A549 (cell line): Measurements from ENCODE around the gene CYFIP2. TPM values are rescaled to one million over a fixed set of nuclear protein-coding genes. Genes with fewer than 3 reads are reported as not detected.

Experiments used
- ATAC-seq, 2 experiments: fragments of 200-7000 bp in 1 of 2; fragments of >200 bp in 1 of 2; cut with Nextera tagmentation in 1 of 2; cut with Tn5 transposase in 1 of 2; 3 replicates each; pipeline versions ENCODE4 v1.8.0 to v1.9.1; 2018 to 2020; ENCODE audit warnings: mild to moderate bottlenecking in 1 of 2, moderate library complexity in 1 of 2
- CTCF ChIA-PET: fragments of 300-600 bp; sonication (Branson Sonifier 250); formaldehyde crosslinking; extraction: SDS; loops from one replicate; lab custom pipeline; 2021; ENCODE audit warnings: antibody characterized with exemption, inconsistent platforms; lab: Yijun Ruan, JAX
- POLR2A ChIA-PET: fragments of 350-600 bp; formaldehyde crosslinking; extraction: SDS; loops from one replicate; lab custom pipeline; 2021; ENCODE audit warnings: antibody characterized with exemption, inconsistent platforms; lab: Yijun Ruan, JAX
- DNase-seq, 2 experiments: peaks; one replicate each; pipeline versions ENCODE4 v3.0.0 to v3.0.0-alpha.2; 2011 to 2016; ENCODE audit warnings: low read depth in 1 of 2, low spot score in 1 of 2
- FAIRE-seq: peaks from 2 replicates; lab custom pipeline; 2011; peaks lifted over from hg19 to GRCh38; lab: Jason Lieb, UNC
- H3K27ac ChIP-seq, 2 experiments: fragments of >200 bp; sonication (Bioruptor Twin); formaldehyde crosslinking; 3 replicates each; pipeline ENCODE4 v1.5.1; 2016 to 2017
- H3K4me1 ChIP-seq: fragments of >200 bp; sonication (Bioruptor Twin); formaldehyde crosslinking; 3 replicates; pipeline ENCODE4 v1.6.1; 2016
- H3K4me2 ChIP-seq: fragments of >200 bp; sonication (Bioruptor Twin); formaldehyde crosslinking; 3 replicates; pipeline ENCODE4 v1.6.1; 2016
- H3K4me3 ChIP-seq: fragments of >200 bp; sonication (Bioruptor Twin); formaldehyde crosslinking; 3 replicates; pipeline ENCODE4 v1.5.1; 2016
- H3K9me3 ChIP-seq: fragments of >200 bp; sonication (Bioruptor Twin); formaldehyde crosslinking; 3 replicates; pipeline ENCODE4 v1.6.1; 2016
- CHD4 ChIP-seq: fragments of 200-600 bp; sonication (generic); IDR thresholded peaks from 2 replicates; pipeline ENCODE4 v1.6.1; 2016; ENCODE audit warnings: antibody characterized with exemption, mild to moderate bottlenecking, borderline replicate concordance
- ELK1 ChIP-seq: fragments of 150-350 bp; IDR thresholded peaks from 2 replicates; pipeline ENCODE4 v1.6.1; 2014; ENCODE audit warnings: low read depth, mild to moderate bottlenecking, low read length
- EP300 ChIP-seq, 2 experiments: fragments of >200 bp; sonication (Bioruptor Twin); formaldehyde crosslinking; IDR thresholded peaks; 2 replicates in 1 of 2; 3 replicates in 1 of 2; pipeline ENCODE4 v1.6.1; 2016 to 2017
- HOXA7 ChIP-seq: fragments of 250-450 bp; sonication (Bioruptor Pico); IDR thresholded peaks from 2 replicates; pipeline ENCODE4 v1.5.0; 2020; ENCODE audit warnings: mild to moderate bottlenecking, moderate library complexity
- HOXB13 ChIP-seq: fragments of 250-450 bp; sonication (Bioruptor Pico); IDR thresholded peaks from 2 replicates; pipeline ENCODE4 v1.5.0; 2020; ENCODE audit warnings: low read depth, mild to moderate bottlenecking, moderate library complexity
- NFE2L2 ChIP-seq: fragments of 150-350 bp; conservative IDR thresholded peaks from 2 replicates; pipeline ENCODE4 v1.6.1; 2014; ENCODE audit warnings: low read length
- POLR2AphosphoS2 ChIP-seq: conservative IDR thresholded peaks from 2 replicates; pipeline ENCODE4 v1.6.1; 2012; ENCODE audit warnings: low read length, improper control_type of control experiment, inconsistent platforms
- REST ChIP-seq: fragments of 200-600 bp; sonication (generic); IDR thresholded peaks from 2 replicates; pipeline ENCODE4 v1.6.1; 2016; ENCODE audit warnings: antibody characterized with exemption, mild to moderate bottlenecking, moderate library complexity
- SREBF2 ChIP-seq: fragments of 450-650 bp; IDR thresholded peaks from 2 replicates; pipeline ENCODE4 v1.6.1; 2014; ENCODE audit warnings: mild to moderate bottlenecking, moderate library complexity
- ZC3H11A ChIP-seq: fragments of 450-650 bp; IDR thresholded peaks from 2 replicates; pipeline ENCODE4 v1.6.1; 2014; ENCODE audit warnings: antibody characterized with exemption, mild to moderate bottlenecking
- WGBS: methylation state at CpG from one replicate; pipeline ENCODE4 v1.1.6; 2017; ENCODE audit errors: missing lambda C conversion rate; 5-methylcytosine and 5-hydroxymethylcytosine counted together
- polyA plus RNA-seq, 4 experiments: library from polyadenylated mRNA; depleted of rRNA in 3 of 4; stranded (reverse); fragments of >200 nt; fragmentation: RNase III in 1 of 4; extraction: RNeasy Plus Mini Kit Qiagen cat#74134 plus additional on column Dnase treatment in 1 of 4; gene quantifications; 2 replicates in 3 of 4; 3 replicates in 1 of 4; pipeline ENCODE4 v1.2.3, GENCODE V29; 2011 to 2017
- TF ChIP-seq, protein P1 (sequence below): fragments of >200 bp; sonication (Bioruptor Twin); formaldehyde crosslinking; IDR thresholded peaks from 2 replicates; pipeline ENCODE4 v1.6.1; 2016

Gene CYFIP2
- polyA plus RNA-seq, 2 of the 4 experiments (the other 2 are of a cell fraction): 9.0 to 18.6 TPM

DNA sequence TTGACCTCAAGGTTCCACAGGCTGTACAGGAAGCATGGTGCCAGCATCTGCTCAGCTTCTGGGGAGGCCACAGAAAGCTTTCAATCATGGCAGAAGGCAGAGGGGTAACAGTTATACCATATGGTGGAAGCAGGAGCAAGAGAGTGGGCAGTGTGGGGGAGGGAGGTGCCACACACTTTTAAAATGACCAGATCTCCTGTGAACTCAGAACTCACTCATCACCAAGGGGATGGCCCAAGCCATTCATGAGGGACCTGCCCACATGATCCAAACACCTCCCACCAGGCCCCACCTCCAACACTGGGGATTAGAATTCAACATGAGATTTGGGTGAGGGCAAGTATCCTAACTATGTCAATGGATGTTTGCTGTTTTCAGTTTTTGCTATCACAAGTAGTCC lies 16.2 kb downstream of the CYFIP2 start:
- H3K4me2 ChIP-seq: no peak overlapping the region
- no peaks in the 10 kb centered on the region for H3K9me3 ChIP-seq
- no peak overlapping the region for H3K4me3 ChIP-seq
- FAIRE-seq (no peak), DNase-seq (no peak), ATAC-seq (no peak)
- POLR2A ChIA-PET: no interaction called here
- CTCF ChIA-PET: no interaction called here
- no peaks in the 10 kb centered on the region for H3K4me1 ChIP-seq
- no peak overlapping the region for H3K27ac ChIP-seq
- TF ChIP-seq SREBF2 (no peak), EP300 (IDR thresholded peaks at IDR 0.05) (no peak), ELK1 (no peak)

DNA sequence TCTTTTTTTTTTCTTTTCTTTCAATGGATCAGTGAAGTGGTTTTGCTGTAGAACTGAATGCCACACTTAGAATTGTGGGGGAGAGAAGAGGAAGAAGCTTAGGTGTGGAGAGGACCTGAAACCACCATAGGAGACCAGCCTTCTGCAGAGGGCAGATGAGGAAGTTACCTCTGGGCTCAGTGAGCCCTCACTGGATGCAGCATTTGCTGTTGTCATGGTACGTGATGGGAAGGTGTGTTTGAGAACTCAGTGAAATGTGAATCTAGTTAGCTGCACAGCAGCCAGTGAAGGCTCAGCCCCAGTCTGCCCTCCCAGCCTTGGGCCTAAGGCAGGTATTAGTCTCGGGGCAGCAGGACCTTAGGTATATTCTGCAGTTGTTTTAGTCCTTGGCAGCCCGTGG lies 17.5 kb downstream of the CYFIP2 start:
- DNase-seq (no peak), FAIRE-seq (no peak), ATAC-seq (no peak)
- ChIA-PET CTCF (no interaction called here), POLR2A (no interaction called here)
- no peak overlapping the region for H3K4me2 ChIP-seq
- H3K27ac ChIP-seq: no peak overlapping the region
- H3K4me3 ChIP-seq: no peak overlapping the region
- H3K9me3 ChIP-seq: no peaks in the 10 kb centered on the region
- TF ChIP-seq, protein P1, sequence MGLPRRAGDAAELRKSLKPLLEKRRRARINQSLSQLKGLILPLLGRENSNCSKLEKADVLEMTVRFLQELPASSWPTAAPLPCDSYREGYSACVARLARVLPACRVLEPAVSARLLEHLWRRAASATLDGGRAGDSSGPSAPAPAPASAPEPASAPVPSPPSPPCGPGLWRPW: no peak
- no peak for TF ChIP-seq ZC3H11A
- H3K4me1 ChIP-seq: no peaks in the 10 kb centered on the region
- WGBS: 74% methylated on average over 3 of the region's 3 CpGs

DNA sequence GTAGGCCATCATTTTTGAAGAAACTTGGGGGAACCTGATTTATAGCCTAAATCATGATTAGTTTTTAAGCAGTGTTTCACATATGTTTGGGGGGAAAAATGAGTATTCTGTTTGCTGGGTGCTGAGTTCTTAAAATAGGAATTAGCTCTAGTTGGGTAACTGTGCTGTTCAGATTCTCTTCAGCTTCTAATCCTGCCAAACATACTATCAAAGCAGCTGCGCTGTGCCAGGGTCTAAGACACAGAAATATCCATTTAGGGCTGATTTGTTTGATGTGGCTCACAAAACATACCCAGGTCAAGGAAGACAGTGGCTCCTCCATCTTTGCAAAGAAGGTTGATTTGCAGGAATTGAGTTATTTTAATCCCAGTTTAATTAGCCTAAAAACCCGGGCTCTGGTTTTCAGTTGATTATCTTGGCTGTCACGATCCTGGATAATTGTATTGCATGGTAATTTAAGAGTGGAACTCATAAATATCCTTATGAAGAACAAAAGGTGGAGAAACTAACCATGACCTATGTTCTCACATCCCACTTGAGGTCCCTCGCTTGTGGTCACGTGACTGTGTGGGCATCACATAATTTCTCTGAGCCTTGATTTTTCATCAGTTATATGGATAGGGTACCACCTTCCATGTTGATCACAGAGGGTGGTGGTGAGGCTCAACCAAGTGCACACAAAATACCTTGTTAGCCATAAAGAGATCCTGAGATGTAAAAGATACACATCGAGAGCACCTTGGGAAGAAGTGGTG lies 18.7 kb downstream of the CYFIP2 start:
- WGBS: 92% methylated on average over 6 of the region's 6 CpGs

More for the DNA sequence above, 18.7 kb downstream of the CYFIP2 start:
- POLR2A ChIA-PET: no interaction called here
- no peak overlapping the region for H3K27ac ChIP-seq
- TF ChIP-seq POLR2AphosphoS2: no peak
- no peak for TF ChIP-seq REST
- no peak for TF ChIP-seq HOXA7 (CRISPR knock-in tag)
- TF ChIP-seq HOXB13 (CRISPR knock-in tag): no peak
- no peak for TF ChIP-seq NFE2L2
- no peak for TF ChIP-seq CHD4
- H3K9me3 ChIP-seq: no peaks in the 10 kb centered on the region
- H3K4me3 ChIP-seq: no peak overlapping the region
- H3K4me2 ChIP-seq: no peak overlapping the region
- FAIRE-seq (no peak), ATAC-seq (no peak), DNase-seq (no peak)
- CTCF ChIA-PET: interaction anchor here (0.7 to 1.8 kb wide), 2 partner anchors 28 to 58 kb away, joined by 3 to 4 read pairs; no protein-coding TSS in a partner anchor
- H3K4me1 ChIP-seq: peaks cover 5% of the 10 kb centered on the region
